ENCODE measurements around the gene MID1IP1. TPM values are rescaled to one million over a fixed set of nuclear protein-coding genes. Genes with fewer than 3 reads are reported as not detected.
A peak's percentile ranks its signal among the peaks of the same experiment; 100 is the strongest.

MID1IP1 gene
- total RNA-seq, 1 experiment from 2014 or later: 157 TPM

DNA sequence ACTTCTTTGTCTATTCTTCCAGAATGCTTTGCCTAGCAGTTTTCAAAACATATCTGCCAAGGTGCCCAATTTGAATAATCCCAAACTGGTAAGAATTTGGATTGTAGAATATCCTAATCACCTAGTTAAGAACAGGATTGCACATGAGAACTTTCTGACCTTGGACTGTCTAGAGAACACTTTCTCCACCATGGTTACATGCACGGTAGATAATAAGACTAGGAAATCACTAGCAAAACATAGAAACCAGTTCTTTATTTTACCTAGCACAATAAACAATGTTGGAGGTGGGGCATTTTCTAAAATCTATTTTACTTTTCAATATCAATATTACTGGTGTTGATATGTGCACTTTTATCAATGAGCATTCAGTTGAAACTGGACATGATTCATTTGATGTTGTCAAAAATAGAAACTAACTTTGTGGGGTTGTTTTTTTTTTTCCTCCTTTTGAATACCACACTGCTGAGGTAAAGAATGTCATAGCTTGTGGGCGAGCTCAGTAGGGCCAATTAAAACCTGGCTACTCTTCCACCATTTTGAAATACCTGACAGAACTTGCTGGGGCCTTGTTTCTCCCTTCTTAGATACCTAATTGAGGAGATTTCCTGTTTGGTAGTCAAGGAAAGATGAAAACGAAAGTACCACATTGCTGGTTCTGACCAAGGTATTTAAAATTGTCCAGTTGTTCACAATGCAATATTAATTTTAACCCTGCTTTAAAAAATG lies 10.4 kb downstream of the MID1IP1 start:
- DNase-seq (ENCODE audit: extremely low read depth, low read depth): no peak

DNA sequence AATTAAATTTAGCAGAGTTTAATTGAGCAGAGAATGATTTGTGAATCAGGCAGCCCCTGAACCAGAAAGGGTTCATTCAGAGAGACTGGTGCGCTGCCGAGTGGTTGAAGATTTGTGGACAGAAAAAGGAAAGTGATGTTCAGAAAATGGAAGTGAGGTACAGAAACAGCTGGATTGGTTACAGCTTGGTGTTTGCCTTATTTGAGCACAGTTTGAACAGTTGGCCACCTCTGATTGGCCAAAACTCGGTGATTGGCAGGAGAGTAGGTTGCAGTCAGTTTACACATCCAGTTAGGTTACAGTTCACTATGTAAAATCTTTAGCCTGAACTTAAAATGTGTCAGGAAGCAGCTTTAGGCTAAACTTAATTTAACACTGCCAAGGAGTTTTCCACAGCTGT lies 14.9 kb downstream of the MID1IP1 start:
- DNase-seq (ENCODE audit: extremely low read depth, low read depth): no peak

DNA sequence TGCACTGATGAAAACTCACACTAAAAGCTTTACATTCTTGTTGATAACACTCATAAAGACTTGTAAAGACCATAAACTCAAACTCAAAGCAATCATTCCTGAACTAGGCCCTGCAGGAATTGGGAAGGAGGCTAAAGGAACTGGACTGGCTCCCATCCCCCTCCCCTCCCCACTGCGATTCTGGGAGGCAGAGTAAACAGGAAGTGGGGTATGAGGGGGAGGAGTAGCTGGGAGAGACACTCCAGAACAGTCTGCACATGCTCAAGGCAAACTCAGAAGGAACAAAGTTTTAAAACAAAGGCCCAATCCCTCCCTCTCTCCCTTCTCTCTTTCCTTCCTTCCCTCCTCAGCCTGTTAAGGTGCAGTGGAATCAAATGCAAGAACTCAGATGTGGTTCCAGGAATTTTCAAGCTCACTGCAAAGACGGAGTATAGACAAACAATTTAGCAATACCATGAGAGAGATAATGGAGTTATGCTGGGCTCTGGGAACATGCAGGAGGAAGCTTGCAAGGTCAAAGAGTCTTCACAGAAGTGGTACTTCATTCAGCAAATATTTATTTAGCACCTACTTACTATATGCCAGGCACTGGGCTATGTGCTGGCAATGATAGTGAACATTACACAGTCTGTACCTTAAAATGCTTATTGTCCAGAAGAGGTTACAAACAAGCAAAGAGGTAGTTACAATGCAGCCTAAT lies 15.9 kb downstream of the MID1IP1 start:
- DNase-seq (ENCODE audit: extremely low read depth, low read depth): peak; percentile 46

DNA sequence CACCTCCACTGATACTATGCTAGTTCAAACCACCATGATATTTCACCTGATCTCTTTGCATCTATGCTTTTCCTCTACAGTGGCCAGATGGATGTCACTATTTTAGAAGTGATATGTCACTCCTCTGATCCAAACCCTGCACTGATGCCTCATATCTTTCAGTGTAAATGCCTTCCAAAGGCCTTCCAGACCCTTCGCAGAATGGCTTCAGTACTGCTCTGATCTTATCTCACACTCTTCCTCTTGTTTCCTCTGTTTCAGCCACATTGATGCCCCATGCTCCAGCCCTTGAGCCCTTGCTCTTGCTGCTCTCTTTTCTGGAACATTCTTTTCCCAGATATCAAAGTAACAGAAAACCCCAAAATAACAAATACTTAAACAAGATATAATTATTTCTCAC lies 17.9 kb downstream of the MID1IP1 start:
- no peak for DNase-seq (ENCODE audit: extremely low read depth, low read depth)

DNA sequence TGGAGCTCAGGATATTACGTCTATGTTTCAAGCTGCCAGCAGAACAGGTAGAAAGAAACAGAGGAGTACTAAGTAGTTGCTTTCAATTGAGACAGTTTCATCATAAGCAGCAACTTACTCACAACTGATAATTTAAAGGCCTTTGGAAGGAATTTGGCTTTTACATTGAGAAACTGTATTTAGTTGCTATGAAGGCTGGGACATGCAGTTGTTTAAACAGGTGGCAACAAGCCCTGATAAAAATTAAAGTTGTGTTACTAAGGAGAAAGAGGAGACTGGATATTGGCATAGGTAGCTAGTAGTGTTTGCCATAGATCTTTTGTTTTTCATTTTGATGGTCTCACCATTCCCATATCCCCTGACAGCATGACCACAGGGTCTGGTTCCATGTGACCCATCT lies 18.4 kb downstream of the MID1IP1 start:
- DNase-seq (ENCODE audit: extremely low read depth, low read depth): no peak

DNA sequence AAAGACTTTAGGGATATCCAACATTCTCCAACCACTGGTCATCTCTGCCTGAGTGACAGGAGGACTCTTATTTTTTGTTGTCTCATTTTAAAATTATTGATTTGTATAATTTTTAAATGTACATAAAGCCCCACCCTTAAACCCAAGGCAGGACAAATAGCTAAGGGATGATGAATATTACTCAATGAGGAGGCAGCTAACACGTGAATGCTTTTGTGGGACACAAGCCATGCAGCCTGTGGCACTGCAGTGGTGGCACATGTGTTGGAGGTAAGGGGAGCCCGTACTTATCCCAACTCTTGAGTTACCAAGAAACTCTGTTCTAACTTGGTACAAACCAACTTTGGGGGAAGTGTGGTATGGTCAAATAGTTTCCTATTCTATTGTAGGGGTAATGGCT lies 19.5 kb downstream of the MID1IP1 start:
- DNase-seq (ENCODE audit: extremely low read depth, low read depth): no peak

DNA sequence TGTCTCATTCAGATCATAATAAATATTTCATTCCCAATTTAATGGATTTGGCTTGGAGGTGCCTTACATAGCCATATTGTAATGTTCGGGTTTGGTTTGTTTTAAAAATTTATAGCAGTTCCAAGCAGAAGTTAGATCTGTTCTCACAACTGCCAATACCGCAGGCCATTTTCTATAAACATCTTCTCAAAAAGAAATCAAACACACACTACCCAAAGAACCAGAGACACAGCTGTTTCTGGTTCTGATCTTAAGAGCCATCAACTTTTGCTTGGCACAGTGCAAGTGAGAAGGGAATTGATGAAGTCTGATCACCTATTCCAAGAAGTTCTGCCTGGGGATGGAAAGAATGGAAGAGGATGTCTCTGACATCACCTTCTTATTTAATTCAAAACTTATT lies 22.9 kb downstream of the MID1IP1 start:
- no peak for DNase-seq (ENCODE audit: extremely low read depth, low read depth)

DNA sequence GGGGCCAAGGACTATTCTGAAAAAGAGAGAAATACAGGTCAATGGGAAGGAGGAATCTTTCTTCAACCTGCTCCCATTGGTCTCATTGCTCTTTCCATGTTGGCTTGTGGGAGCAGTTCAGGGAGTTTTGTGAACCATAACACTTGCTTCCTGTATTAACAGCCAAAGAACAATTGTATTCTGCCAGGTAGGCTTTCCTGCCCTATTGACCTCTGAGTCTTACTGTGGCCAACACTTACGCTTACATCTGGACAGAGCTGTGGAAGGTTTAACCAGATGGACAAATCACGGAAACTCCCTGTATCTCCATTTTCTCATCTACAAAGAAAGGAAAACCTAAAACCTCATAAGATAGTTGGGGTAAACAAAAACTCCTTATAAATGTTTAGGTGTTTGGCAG lies 30.7 kb downstream of the MID1IP1 start:
- no peak for DNase-seq (ENCODE audit: extremely low read depth, low read depth)

DNA sequence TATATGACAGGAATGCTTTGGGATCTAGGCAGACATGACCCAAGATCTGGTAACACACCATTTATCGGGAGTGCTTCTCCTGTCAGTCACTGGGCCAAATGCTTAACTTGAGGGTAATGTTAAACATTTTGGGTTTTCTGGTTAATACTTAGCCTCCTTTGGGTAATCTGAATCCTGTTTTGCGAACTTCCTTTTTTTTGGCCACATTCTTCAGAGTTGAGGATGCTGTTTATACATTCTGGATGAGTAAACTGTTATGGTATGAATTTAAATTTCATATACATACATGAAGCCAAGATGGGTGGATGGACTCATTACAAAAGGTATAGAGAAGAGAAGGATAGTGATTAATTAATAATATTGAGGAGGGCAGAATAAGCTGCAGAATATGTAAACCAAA lies 36.1 kb downstream of the MID1IP1 start:
- DNase-seq (ENCODE audit: extremely low read depth, low read depth): no peak

DNA sequence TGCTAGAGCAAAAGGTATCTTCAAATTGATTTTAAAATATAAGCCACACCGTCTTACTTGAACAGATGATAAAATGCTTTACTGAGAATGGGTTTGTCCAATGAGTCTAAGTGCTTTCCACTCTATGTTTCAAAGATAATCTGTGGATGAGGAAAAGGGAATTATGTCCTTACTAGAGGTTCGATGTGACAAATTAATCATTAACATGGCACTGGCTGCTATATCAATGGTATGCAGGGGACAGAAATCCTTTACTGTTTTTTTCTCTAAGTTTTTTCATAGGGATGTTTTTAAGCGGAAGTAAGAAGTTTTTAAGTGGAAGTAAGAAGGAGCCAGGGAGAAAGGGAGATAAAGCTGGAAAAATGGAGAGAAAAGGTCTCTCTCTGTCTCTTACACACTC lies 38.0 kb downstream of the MID1IP1 start:
- no peak for DNase-seq (ENCODE audit: extremely low read depth, low read depth)

DNA sequence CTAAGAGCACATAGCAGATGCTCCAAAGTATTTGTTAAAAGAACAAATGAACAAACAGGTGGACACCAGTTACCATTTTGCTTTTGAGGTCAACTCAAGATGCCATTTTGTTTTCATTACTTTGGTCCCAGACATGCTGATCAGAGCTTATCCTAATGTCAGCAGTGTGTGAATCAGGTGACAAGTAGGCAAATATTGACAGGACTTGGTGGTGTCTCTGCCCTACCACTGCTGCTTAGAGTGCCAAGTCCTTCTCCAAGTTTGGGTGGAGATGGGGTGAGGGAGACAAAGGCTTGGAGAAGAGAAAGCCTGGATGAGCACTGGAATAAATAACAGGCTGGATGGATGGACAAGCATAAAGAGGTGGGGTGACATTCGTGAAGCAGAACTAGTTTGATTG lies 38.7 kb downstream of the MID1IP1 start:
- DNase-seq (ENCODE audit: extremely low read depth, low read depth): no peak

DNA sequence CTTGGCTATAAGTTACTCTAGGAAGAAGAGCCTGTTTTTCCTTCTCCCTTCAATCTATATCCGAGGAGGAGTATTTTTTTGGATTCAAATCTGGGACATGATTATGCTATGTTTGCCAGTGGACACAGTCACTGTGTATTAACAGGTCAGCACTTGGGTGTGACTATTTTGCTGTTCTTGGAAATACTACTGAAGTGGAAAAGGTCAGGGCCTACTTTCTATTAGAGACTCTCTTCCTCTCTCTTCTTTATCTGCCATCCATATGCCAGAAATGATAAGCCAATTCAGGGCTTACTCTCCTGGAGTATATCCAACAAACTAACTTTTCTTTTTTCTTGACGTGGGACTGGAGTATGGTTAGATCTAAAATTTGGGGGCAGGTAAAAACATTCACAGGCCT lies 40.5 kb downstream of the MID1IP1 start:
- no peak for DNase-seq (ENCODE audit: extremely low read depth, low read depth)

DNA sequence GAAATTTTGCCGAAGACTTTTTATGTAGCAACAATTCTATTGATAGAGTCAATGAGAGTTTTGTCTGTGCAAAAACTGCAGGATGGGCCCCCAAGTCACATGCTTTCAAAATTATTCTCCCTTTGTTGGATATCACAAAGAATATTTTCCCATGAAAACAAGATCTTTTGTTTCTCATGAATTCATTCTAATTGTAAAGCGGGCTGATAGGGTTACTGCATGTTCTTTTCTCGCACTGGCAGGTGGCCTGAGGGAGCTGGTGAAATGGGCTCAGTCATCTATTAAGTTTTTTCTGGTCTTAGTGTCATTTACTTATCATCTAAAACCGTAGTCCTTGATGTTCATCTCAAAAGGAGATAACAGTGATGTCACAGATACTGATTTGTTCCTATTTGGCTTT lies 44.2 kb downstream of the MID1IP1 start:
- DNase-seq (ENCODE audit: extremely low read depth, low read depth): no peak

DNA sequence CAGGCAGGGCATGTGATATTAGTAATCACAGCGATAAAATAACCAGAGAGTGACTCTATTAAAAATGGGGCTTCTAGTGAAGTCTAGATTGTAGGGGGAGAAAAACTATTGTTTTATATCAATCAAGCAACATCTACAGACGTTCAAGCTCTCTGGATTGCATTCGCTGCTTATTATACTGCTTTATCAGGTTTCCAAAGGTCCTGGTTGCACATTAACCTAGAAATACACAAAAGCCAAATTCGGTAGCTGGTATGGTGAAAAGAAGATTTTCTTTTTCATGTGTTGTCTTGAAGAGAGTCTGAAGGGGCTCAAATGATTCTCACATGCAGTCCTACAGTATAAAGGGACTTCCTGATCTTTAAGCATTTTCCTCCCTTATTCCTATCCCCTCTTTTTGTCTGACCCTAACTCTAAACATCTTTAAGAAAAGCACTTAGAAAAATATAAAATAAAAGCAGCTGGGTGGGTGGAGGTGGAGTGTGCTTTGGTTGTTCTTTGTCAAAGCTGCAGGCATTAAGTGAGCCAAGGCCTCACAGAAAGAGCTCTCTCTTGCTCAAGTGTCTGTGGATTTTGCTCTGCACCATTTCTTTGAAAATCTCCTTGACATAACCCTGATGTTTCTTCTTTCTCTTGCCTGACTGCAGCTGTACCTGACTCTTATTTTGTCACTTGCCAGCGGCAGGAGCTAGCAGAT lies 46.1 kb downstream of the MID1IP1 start:
- DNase-seq (ENCODE audit: extremely low read depth, low read depth): no peak

DNA sequence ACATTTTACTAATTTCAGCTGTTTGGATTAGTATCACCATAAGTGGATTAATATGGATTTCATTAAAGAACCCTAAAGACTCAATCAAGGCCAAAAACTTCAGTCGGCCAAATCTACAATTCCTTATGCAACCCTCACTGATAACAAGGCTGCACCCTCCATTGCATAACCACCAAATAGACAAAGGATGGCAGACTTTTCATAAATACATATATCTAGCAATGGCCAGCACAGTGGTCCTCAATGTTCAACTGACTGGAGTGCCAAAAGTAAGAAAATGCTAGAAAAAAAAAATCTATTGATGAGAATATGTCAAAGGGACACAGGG lies 46.6 kb downstream of the MID1IP1 start:
- DNase-seq (ENCODE audit: extremely low read depth, low read depth): no peak

DNA sequence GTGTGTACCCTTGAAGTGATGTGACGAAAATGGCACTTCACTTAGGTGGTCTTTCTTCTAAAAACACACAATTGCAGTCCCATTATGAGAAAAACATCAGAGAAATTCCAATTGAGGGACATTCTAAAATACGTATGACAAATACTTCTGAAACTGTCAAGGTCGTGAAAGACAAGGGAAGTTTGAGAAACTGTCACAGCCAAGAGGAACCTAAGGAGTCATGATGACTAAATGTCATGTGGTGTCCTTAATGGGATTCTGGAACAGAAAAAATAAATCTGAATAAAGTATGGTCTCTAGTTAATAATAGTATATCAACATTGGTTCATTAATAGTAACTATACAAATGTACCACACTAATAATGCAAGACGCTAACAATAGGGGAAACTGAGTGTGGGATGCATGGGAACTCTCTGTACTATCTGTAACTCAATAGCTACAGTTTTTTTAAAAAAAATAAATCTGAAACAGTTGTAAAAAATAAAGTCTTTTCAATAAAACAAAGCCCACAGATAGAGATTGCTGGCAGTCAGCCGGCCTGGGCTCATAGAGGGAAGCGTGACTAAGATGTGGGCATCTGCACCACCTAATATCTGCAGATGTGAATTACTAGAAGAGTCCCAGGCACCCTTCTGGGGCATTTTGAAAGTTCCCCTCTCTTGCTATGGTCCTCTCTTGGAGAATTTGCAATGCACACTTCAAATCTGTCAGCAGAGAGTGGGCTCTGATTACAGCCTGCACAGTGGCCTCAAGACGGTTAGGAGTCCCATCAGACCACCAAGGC lies 47.6 kb downstream of the MID1IP1 start:
- DNase-seq (ENCODE audit: extremely low read depth, low read depth): no peak

DNA sequence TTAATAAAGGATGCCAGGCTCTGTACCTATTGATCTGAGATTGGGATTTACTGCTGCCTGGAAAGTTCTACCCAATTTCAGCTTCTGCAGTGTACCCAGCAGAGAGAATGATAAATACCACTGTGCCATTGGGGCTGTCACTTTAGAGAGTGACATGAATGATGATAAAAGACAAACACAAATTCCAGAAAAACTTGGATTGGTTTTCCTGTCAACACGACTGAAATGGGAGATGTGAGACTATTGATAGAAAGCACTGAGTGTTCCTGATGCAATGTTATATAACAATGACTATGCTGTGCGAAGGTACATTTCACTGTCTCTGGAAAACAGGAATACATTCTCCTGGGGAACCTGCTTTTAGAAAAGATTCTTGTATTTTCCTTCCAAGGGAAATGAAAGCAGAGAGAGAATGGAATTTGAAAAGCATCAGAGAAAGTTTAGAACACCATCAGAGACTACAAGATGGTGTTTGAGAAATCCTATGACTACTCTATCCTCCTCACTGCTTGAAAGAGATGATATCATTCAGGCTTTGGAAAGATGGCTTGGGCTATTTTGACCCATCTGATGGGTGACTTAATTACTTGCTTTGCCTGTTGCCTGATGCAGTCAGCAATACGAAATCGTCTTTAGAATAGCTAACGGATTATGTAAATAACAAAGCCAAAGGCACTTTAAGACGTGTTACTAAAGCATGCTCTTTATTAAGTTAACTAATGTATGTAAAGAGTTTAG lies 49.7 kb downstream of the MID1IP1 start:
- DNase-seq (ENCODE audit: extremely low read depth, low read depth): no peak

DNA sequence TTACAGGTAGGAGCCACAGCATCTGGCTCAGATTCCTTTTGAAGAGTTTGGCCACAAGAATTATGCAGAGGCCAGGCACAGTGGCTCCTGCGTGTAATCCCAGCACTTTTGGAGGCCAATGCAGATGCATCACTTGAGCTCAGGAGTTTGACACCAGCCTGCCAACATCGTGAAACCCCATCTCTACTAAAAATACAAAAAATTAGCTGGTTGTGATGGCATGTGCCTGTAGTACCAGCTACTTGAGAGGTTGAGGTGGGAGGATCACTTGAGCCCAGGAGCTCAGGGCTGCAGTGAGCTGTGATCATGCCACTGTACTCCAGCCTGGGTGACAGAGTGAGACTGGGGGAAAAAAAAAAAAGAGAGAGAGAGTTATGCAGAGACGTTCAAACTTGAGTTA lies 53.0 kb downstream of the MID1IP1 start:
- DNase-seq (ENCODE audit: extremely low read depth, low read depth): no peak
